ENCODE data around the gene PTGIS.
"Not testable (repeated sequence)": the region's sequence is repeated elsewhere in the genome, so short reads cannot be mapped to it uniquely, and the experiment has no call there.

Gene PTGIS

GRCh38 chr20:49578436-49578835 lies 10.5 kb upstream of the PTGIS start:
- DNase-seq = no peak

GRCh38 chr20:49575551-49576060 lies 7.7 kb upstream of the PTGIS start:
- no peak for DNase-seq

- no peak for DNase-seq
Observed at GRCh38 chr20:49573900-49574416, 6.0 kb upstream of the PTGIS start.

- no peak for DNase-seq
Observed at GRCh38 chr20:49572857-49573256, 4.9 kb upstream of the PTGIS start.

GRCh38 chr20:49571553-49571835 lies 3.6 kb upstream of the PTGIS start:
- no peak for DNase-seq

GRCh38 chr20:49570828-49571552 lies 3.1 kb upstream of the PTGIS start:
- no peak for DNase-seq

- DNase-seq = no peak
Observed at GRCh38 chr20:49570161-49570827, 2.4 kb upstream of the PTGIS start.

GRCh38 chr20:49569411-49570115 lies 1.6 kb upstream of the PTGIS start:
- no peak for DNase-seq

GRCh38 chr20:49568278-49569151 lies 578 bp upstream of the PTGIS start:
- DNase-seq = no peak

- no peak for DNase-seq
Observed at GRCh38 chr20:49566401-49567364, 1.3 kb downstream of the PTGIS start.

GRCh38 chr20:49564991-49565390 lies 2.9 kb downstream of the PTGIS start:
- not testable (repeated sequence) for DNase-seq

- no peak for DNase-seq
Observed at GRCh38 chr20:49563015-49563980, 4.6 kb downstream of the PTGIS start.

- no peak for DNase-seq
Observed at GRCh38 chr20:49562311-49563014, 5.5 kb downstream of the PTGIS start.

- no peak for DNase-seq
Observed at GRCh38 chr20:49561806-49562205, 6.1 kb downstream of the PTGIS start.

GRCh38 chr20:49561256-49561655 lies 6.7 kb downstream of the PTGIS start:
- no peak for DNase-seq

- DNase-seq = no peak
Observed at GRCh38 chr20:49560646-49561045, 7.3 kb downstream of the PTGIS start.

- no peak for DNase-seq
Observed at GRCh38 chr20:49560186-49560585, 7.8 kb downstream of the PTGIS start.

GRCh38 chr20:49559411-49560081 lies 8.4 kb downstream of the PTGIS start:
- no peak for DNase-seq

GRCh38 chr20:49558826-49559225 lies 9.1 kb downstream of the PTGIS start:
- DNase-seq = no peak

Data from activated CD4-positive, CD25-positive, alpha-beta regulatory T cell (primary cell).